Kidney (tissue), 14 donors: Measurements from ENCODE around the gene LMAN1L. TPM values are rescaled to one million over a fixed set of nuclear protein-coding genes. Genes with fewer than 3 reads are reported as not detected.

ENCODE experiments used
- DNase-seq, 5 donors: peaks; one replicate each; pipeline ENCODE4 v3.0.0-alpha.2; 2013 to 2020
- FAIRE-seq: peaks from 2 replicates; lab custom pipeline; 2012; peaks lifted over from hg19 to GRCh38; lab: Jason Lieb, UNC
- H3K27ac ChIP-seq, 2 donors: one replicate each; pipeline ENCODE4 v1.7.0; 2013; ENCODE audit warnings: low read depth in 2 of 2, low read length in 2 of 2, inconsistent platforms in 1 of 2
- H3K27me3 ChIP-seq: one replicate; pipeline ENCODE4 v1.7.1; 2013; ENCODE audit warnings: low read length, inconsistent platforms; ENCODE audit not compliant: control insufficient read depth, insufficient read depth
- H3K36me3 ChIP-seq, 3 donors: one replicate each; pipeline versions ENCODE4 v1.7.0 to v1.7.1; 2013; ENCODE audit warnings: low read length in 3 of 3, control low read depth in 1 of 3, inconsistent platforms in 1 of 3; ENCODE audit not compliant: insufficient read depth in 3 of 3, control insufficient read depth in 2 of 3
- H3K4me1 ChIP-seq, 3 donors: one replicate each; pipeline versions ENCODE4 v1.7.0 to v1.7.1; 2013; ENCODE audit warnings: low read length in 3 of 3, inconsistent platforms in 1 of 3, low read depth in 1 of 3; ENCODE audit not compliant: control insufficient read depth in 2 of 3, insufficient read depth in 2 of 3
- H3K4me3 ChIP-seq, 3 donors: one replicate each; pipeline versions ENCODE4 v1.7.0 to v1.8.1; 2013; ENCODE audit warnings: low read length in 3 of 3, control low read depth in 1 of 3, inconsistent platforms in 1 of 3
- H3K9ac ChIP-seq, 3 donors: one replicate each; pipeline versions ENCODE4 v1.7.0 to v1.7.1; 2013; ENCODE audit warnings: low read length in 3 of 3, control low read depth in 1 of 3, inconsistent platforms in 1 of 3
- H3K9me3 ChIP-seq, 3 donors: one replicate each; pipeline versions ENCODE4 v1.7.0 to v1.7.1; 2013; ENCODE audit warnings: low read length in 3 of 3, control low read depth in 1 of 3, inconsistent platforms in 1 of 3; ENCODE audit not compliant: control insufficient read depth in 2 of 3, insufficient read depth in 1 of 3
- CTCF ChIP-seq: IDR thresholded peaks from 3 replicates; pipeline ENCODE4 v1.5.1; 2012; ENCODE audit warnings: mild to moderate bottlenecking, moderate library complexity, borderline replicate concordance; ENCODE audit not compliant: insufficient read depth; ENCODE audit errors: extremely low read depth
- intact Hi-C: fragments of 100-400 bp; cut with DNase I; formaldehyde crosslinking; loops from one replicate; pipeline ENCODE4 v1.11.1; 2022
- polyA plus RNA-seq: library from polyadenylated mRNA; stranded (reverse); fragments of 350-450 nt; fragmentation: Illumina TruSeq; extraction: RNeasy Lipid Tissue Mini Kit (QIAGEN cat#74804); gene quantifications from one replicate; pipeline ENCODE4 v1.2.3, GENCODE V29; 2014; ENCODE audit warnings: low read depth, low replicate concordance; ENCODE audit not compliant: insufficient read depth
- total RNA-seq: library from RNA; stranded (reverse); fragmentation: NEBNext Ultra II Directional; extraction: Animal tissue kit (Norgen Biotek cat#: 25700); gene quantifications from one replicate; pipeline ENCODE4 v1.2.1, GENCODE V29; 2021
- donor health status: control.
- donor health status: control.
- donor health status: control.
- donor health status: control.
- donor health status: control.
- donor health status: DM: yes; HTN: yes; CAD: no.
- donor health status: Normal renal cell carcinoma (clear cell type).

LMAN1L gene
- total and polyA plus RNA-seq, 2 donors from 2014 or later = not detected

GRCh38 chr15:74783072-74783807 lies 29.4 kb upstream of the LMAN1L start:
- FAIRE-seq = no peak
- Histone ChIP-seq H3K9ac (peak overlapping the region in 2 of 3 donors; percentile 12 to 77), H3K9me3 (no peaks in the 10 kb centered on the region), H3K4me3 (peak overlapping the region; percentile 70 to 85 (median 71)), H3K36me3 (no peaks in the 10 kb centered on the region), H3K4me1 (peaks cover 0 to 50% (median 40%) of the 10 kb centered on the region in 3 donors), H3K27ac (peak overlapping the region in 1 of 2 donors; percentile 57), H3K27me3 (no peaks in the 10 kb centered on the region)
- DNase-seq = peak in 1 of 5 donors; percentile 39
- no peak for TF ChIP-seq CTCF
- intact Hi-C loops = no loop called here

GRCh38 chr15:74783808-74784175 lies 28.8 kb upstream of the LMAN1L start:
- no peaks in the 10 kb centered on the region for H3K27me3 ChIP-seq
- DNase-seq (no peak), FAIRE-seq (no peak)
- no peaks in the 10 kb centered on the region for H3K9me3 ChIP-seq
- intact Hi-C loops = no loop called here
- H3K9ac ChIP-seq = peak overlapping the region in 1 of 3 donors; percentile 77
- H3K27ac ChIP-seq = peak overlapping the region; percentile 14 to 43
- H3K36me3 ChIP-seq = no peaks in the 10 kb centered on the region
- peak overlapping the region in 2 of 3 donors; percentile 70 to 85 for H3K4me3 ChIP-seq
- no peak for TF ChIP-seq CTCF
- peaks cover 0 to 54% (median 45%) of the 10 kb centered on the region in 3 donors for H3K4me1 ChIP-seq

- Histone ChIP-seq H3K27ac (no peak overlapping the region), H3K9me3 (no peaks in the 10 kb centered on the region), H3K4me1 (peaks cover 0 to 61% (median 53%) of the 10 kb centered on the region in 3 donors), H3K9ac (no peak overlapping the region), H3K4me3 (no peak overlapping the region), H3K27me3 (no peaks in the 10 kb centered on the region), H3K36me3 (no peaks in the 10 kb centered on the region)
- TF ChIP-seq CTCF = no peak
- no peak for FAIRE-seq
- intact Hi-C loops = no loop called here
- no peak for DNase-seq
These were observed 28.0 kb upstream of the LMAN1L start for GRCh38 chr15:74784426-74785193.
